ENCODE results near the gene DFFB. TPM values are rescaled to one million over a fixed set of nuclear protein-coding genes. Genes with fewer than 3 reads are reported as not detected.

Gene DFFB
- total RNA-seq, 4 donors from 2014 or later: 1.3 to 3.6 (median 3.1) TPM

DNA sequence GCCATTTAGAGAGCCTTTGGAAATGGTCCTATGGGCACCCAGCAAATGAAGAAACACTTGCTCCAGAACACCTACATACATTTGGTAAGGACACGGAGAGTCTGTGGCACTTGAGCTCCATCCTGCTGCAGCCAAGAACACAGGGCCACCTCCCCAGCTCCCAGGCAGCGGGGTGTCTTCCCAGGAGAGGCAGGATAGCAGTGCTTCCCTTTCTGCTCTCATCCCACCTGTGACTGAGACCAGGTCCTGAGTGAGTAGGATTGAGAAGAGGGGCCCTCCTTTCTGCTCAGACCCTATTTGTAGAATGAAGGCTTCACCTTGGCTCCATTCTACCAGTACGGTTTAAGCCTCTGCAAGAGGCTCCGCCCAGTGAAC is 38.7 kb downstream of the DFFB start:
- intact Hi-C loops (cut with DNase I; ENCODE audit: low total_unique reads) (no loop called here), in situ Hi-C loops (cut with MboI; ENCODE audit: low sequenced_read_pairs in 4 of 4) (loop anchor here in 1 of 4 donors (25.0 kb wide), 1 partner anchor 109 kb away; the partner anchor contains the start of gene LRRC47)
- Histone ChIP-seq H3K9me3 (no peaks in the 10 kb centered on the region), H3K27ac (no peak overlapping the region), H3K4me3 (no peak overlapping the region), H3K27me3 (no peaks in the 10 kb centered on the region), H3K4me1 (peaks cover 10 to 22% of the 10 kb centered on the region in 2 donors), H3K36me3 (peaks cover 0 to 7% of the 10 kb centered on the region in 2 donors)
- no peak for DNase-seq
- ATAC-seq: no peak
- TF ChIP-seq POLR2A (IDR thresholded peaks at IDR 0.05): no peak
- TF ChIP-seq, protein P1, sequence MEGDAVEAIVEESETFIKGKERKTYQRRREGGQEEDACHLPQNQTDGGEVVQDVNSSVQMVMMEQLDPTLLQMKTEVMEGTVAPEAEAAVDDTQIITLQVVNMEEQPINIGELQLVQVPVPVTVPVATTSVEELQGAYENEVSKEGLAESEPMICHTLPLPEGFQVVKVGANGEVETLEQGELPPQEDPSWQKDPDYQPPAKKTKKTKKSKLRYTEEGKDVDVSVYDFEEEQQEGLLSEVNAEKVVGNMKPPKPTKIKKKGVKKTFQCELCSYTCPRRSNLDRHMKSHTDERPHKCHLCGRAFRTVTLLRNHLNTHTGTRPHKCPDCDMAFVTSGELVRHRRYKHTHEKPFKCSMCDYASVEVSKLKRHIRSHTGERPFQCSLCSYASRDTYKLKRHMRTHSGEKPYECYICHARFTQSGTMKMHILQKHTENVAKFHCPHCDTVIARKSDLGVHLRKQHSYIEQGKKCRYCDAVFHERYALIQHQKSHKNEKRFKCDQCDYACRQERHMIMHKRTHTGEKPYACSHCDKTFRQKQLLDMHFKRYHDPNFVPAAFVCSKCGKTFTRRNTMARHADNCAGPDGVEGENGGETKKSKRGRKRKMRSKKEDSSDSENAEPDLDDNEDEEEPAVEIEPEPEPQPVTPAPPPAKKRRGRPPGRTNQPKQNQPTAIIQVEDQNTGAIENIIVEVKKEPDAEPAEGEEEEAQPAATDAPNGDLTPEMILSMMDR (IDR thresholded peaks at IDR 0.05 in 4 of 5, conservative IDR thresholded peaks at IDR 0.05 in 1 of 5): no peak

DNA sequence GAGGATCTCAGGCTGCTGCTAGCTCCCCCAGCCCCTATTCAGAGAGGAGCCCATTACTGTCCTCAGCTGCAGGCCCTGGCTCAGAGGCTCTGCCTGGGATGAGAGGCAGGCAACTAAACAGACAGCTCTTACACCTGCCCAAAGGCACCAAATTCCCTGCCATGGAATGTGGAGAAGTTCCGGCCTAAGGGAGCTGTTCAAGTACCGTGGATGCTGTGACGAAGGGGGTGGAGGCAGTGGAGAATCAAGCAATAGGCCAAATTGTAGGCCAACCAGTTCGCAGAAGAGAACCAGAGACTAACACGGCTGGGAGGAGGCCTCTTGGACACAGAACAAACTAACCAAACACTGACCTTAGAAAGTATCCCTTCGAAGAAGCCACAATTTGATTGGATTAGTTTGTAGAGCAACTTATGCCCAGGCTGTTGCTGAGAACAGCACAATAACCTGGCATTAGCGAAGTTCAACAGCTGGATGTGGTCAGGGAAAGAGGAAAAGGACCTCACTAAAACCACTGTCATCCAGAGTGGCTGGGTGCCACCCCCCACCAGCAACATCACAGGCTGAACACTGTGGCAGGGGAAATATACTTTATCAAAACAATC is 39.2 kb downstream of the DFFB start:
- DNase-seq (no peak), ATAC-seq (no peak)
- TF ChIP-seq POLR2A (IDR thresholded peaks at IDR 0.05): no peak
- TF ChIP-seq, protein P1 (IDR thresholded peaks at IDR 0.05 in 4 of 5, conservative IDR thresholded peaks at IDR 0.05 in 1 of 5): no peak
- Histone ChIP-seq H3K9me3 (no peaks in the 10 kb centered on the region), H3K27me3 (no peaks in the 10 kb centered on the region), H3K4me3 (no peak overlapping the region), H3K36me3 (peaks cover 0 to 1% of the 10 kb centered on the region in 2 donors), H3K4me1 (peaks cover 11 to 22% of the 10 kb centered on the region in 2 donors), H3K27ac (no peak overlapping the region)
- intact Hi-C loops (cut with DNase I; ENCODE audit: low total_unique reads): no loop called here
- in situ Hi-C loops (cut with MboI; ENCODE audit: low sequenced_read_pairs in 4 of 4): loop anchor here in 1 of 4 donors (25.0 kb wide), 1 partner anchor 109 kb away; the partner anchor contains the start of gene LRRC47

DNA sequence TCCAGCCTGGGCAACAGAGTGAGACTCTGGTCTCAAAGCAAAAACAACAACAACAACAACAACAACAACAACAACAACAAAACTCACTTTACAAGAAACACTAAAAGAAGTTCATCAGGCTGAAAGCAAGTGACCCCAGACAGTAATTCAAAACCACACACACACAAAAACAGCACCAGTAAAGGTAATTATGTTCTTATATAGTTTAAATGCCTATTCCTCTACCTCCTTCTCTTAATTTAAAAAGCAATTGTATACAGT is 41.1 kb downstream of the DFFB start:
- intact Hi-C loops (cut with DNase I; ENCODE audit: low total_unique reads) (no loop called here), in situ Hi-C loops (cut with MboI; ENCODE audit: low sequenced_read_pairs in 4 of 4) (loop anchor here in 1 of 4 donors (25.0 kb wide), 1 partner anchor 111 kb away; the partner anchor contains the start of gene LRRC47)
- no peaks in the 10 kb centered on the region for H3K9me3 ChIP-seq
- peaks cover 3 to 14% of the 10 kb centered on the region in 2 donors for H3K4me1 ChIP-seq
- H3K4me3 ChIP-seq: no peak overlapping the region
- no peak for TF ChIP-seq POLR2A (IDR thresholded peaks at IDR 0.05)
- TF ChIP-seq, protein P1 (IDR thresholded peaks at IDR 0.05 in 4 of 5, conservative IDR thresholded peaks at IDR 0.05 in 1 of 5): no peak
- no peak overlapping the region for H3K27ac ChIP-seq
- ATAC-seq (no peak), DNase-seq (no peak)
- H3K27me3 ChIP-seq: no peaks in the 10 kb centered on the region
- no peaks in the 10 kb centered on the region for H3K36me3 ChIP-seq

DNA sequence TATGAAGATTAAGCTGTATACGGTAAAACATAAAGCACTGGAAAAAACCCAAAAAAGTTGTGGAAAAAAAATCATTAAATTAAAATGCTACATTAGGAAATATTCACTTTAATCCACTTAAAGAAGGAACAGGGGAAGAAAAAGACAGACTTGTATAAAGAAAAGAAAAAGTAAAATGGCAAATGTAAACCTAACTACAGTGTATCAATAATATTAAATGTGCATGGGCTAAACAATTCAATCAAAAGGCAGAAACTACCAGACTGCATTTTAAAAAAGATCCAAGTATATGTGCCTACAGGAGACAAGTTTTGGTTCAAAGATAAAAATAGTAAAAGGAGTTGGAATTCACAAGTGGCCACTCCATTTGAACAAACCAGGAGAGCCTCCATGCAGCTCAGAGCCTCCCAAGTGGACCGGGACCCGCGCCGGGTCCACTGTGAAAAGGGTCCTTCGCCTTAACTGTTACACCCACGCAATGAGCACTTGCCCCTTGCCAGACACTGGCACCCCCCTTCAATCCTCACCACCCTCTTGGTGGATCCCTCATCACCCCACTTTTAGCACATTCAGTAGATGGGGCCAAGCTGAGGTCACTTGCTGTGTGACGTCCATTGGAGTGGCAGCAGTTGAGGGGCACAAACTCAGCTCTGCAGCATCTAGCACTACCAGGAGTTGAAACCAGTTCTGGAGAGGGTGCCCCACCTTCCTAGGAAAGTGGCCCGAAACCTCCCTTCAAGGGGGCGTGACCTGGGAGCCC is 41.9 kb downstream of the DFFB start:
- TF ChIP-seq, protein P1 (IDR thresholded peaks at IDR 0.05 in 4 of 5, conservative IDR thresholded peaks at IDR 0.05 in 1 of 5): no peak
- TF ChIP-seq POLR2A (IDR thresholded peaks at IDR 0.05): no peak
- H3K36me3 ChIP-seq: no peaks in the 10 kb centered on the region
- H3K4me1 ChIP-seq: peaks cover 8 to 9% of the 10 kb centered on the region in 2 donors
- in situ Hi-C loops (cut with MboI; ENCODE audit: low sequenced_read_pairs in 4 of 4): loop anchor here in 1 of 4 donors (25.0 kb wide), 1 partner anchor 112 kb away; the partner anchor contains the start of gene LRRC47
- peak overlapping the region; percentile 97 to 99 (median 98) for H3K27ac ChIP-seq
- ATAC-seq (no peak), DNase-seq (peak in 1 of 2 donors; percentile 19)
- intact Hi-C loops (cut with DNase I; ENCODE audit: low total_unique reads): no loop called here
- H3K9me3 ChIP-seq: no peaks in the 10 kb centered on the region
- no peaks in the 10 kb centered on the region for H3K27me3 ChIP-seq
- peak overlapping the region; percentile 91 to 99 (median 96) for H3K4me3 ChIP-seq
